ENCODE data around the gene NR3C2. TPM values are rescaled to one million over a fixed set of nuclear protein-coding genes. Genes with fewer than 3 reads are reported as not detected.

The NR3C2 gene
- total RNA-seq, 2 experiments from 2014 or later, result 6.1 to 6.4 TPM

DNA sequence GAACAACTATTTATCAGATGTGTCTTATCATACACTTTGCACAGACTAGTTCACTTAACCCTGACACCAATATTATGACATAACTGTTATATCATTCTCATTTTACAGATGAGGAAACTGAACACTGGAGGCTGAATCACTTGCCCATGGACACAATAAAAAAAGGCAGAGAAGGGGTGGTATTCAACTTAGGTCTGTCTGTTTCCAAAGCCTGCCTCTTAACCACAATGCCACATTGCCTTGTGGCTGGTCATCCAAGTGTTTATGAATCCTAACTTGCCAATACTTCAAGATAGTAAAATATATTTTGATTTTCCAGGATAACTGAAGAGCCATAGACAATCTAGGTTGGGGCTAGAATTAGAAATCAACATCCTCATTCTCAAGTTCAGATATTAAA is 327.8 kb downstream of the NR3C2 start:
- no peak for ATAC-seq
- Mint-ChIP-seq H3K27me3 (no peaks in the 10 kb centered on the region), H3K4me3 (no peak overlapping the region), H3K9me3 (no peaks in the 10 kb centered on the region), H3K27ac (no peak overlapping the region), H3K4me1 (ENCODE audit: low read depth) (peaks cover 42% of the 10 kb centered on the region), H3K36me3 (ENCODE audit: low read depth) (peaks cover 25% of the 10 kb centered on the region)
- CTCF ChIA-PET, result no interaction called here
- POLR2A ChIA-PET, result no interaction called here
- DNase-seq, result no peak
- no peak for TF ChIP-seq CTCF (IDR thresholded peaks at IDR 0.05)
- intact Hi-C loops (cut with micrococcal nuclease), result no loop called here

GRCh38 chr4:148112231-148112982 is 329.8 kb downstream of the NR3C2 start:
- ChIA-PET CTCF (interaction anchor here (0.6 kb wide), 1 partner anchor 99 kb away, joined by 3 read pairs; no protein-coding TSS in a partner anchor), POLR2A (no interaction called here)
- H3K4me3 Mint-ChIP-seq, result no peak overlapping the region
- peaks cover 35% of the 10 kb centered on the region for H3K4me1 Mint-ChIP-seq (ENCODE audit: low read depth)
- ATAC-seq (peak; percentile 71), DNase-seq (no peak)
- H3K36me3 Mint-ChIP-seq (ENCODE audit: low read depth), result peaks cover 28% of the 10 kb centered on the region
- intact Hi-C loops (cut with micrococcal nuclease), result no loop called here
- no peaks in the 10 kb centered on the region for H3K9me3 Mint-ChIP-seq
- TF ChIP-seq CTCF (IDR thresholded peaks at IDR 0.05), result no peak
- H3K27ac Mint-ChIP-seq, result peak overlapping the region; percentile 52
- H3K27me3 Mint-ChIP-seq, result no peaks in the 10 kb centered on the region

DNA sequence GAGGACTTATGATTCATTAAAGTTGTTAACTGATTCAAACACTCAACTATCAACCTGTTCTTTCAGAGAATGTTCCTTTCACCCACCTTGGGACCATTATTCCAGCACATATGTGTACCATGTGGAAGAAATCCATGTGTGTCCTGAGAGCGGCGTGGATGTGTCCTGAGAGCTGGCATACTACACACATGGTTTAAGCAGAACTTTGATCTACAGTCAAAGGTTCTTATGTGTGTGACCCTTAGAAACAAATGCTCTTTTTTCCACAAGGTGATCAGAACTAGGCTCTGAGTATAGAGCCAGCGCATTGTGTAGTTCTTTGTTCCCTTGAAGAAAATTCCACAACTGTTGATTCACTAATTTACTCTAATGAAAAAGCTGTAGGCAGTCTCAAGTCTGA is 332.0 kb downstream of the NR3C2 start:
- H3K27me3 Mint-ChIP-seq, result no peaks in the 10 kb centered on the region
- no peak overlapping the region for H3K27ac Mint-ChIP-seq
- ChIA-PET POLR2A (no interaction called here), CTCF (interaction anchor here (1.6 to 2.2 kb wide), 2 partner anchors 7 to 9 kb away, joined by 4 to 7 read pairs; no protein-coding TSS in a partner anchor)
- no peaks in the 10 kb centered on the region for H3K9me3 Mint-ChIP-seq
- H3K4me3 Mint-ChIP-seq, result no peak overlapping the region
- intact Hi-C loops (cut with micrococcal nuclease), result no loop called here
- TF ChIP-seq CTCF (IDR thresholded peaks at IDR 0.05), result no peak
- peaks cover 46% of the 10 kb centered on the region for H3K36me3 Mint-ChIP-seq (ENCODE audit: low read depth)
- no peak for DNase-seq
- ATAC-seq, result no peak
- H3K4me1 Mint-ChIP-seq (ENCODE audit: low read depth), result peaks cover 35% of the 10 kb centered on the region

GRCh38 chr4:148109216-148109615 is 333.0 kb downstream of the NR3C2 start:
- ATAC-seq, result no peak
- Mint-ChIP-seq H3K36me3 (ENCODE audit: low read depth) (peaks cover 45% of the 10 kb centered on the region), H3K27ac (no peak overlapping the region), H3K4me1 (ENCODE audit: low read depth) (peaks cover 42% of the 10 kb centered on the region), H3K9me3 (no peaks in the 10 kb centered on the region), H3K4me3 (no peak overlapping the region), H3K27me3 (no peaks in the 10 kb centered on the region)
- intact Hi-C loops (cut with micrococcal nuclease), result no loop called here
- no peak for TF ChIP-seq CTCF (IDR thresholded peaks at IDR 0.05)
- ChIA-PET CTCF (interaction anchor here (2.2 kb wide), 1 partner anchor 8 kb away, joined by 7 read pairs; no protein-coding TSS in a partner anchor), POLR2A (no interaction called here)
- no peak for DNase-seq

DNA sequence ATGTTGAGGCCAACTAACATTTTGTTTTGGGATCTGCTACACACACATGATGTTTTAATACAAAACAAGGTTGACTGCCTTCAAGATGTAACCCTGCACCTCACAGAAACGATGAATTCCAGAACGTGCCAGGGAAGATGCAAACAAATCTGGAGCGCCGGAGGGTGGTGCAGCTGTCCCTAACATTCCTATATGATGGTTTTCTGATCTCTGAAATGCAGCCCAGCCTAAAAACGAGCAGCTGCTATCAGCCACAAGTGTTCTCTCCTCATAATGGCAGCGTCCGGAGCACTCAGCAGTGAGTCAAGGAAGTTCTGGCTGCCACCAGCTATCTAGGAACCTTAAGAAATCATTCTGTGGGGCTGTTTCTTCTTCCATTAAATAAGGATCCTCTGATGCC is 333.4 kb downstream of the NR3C2 start:
- TF ChIP-seq CTCF (IDR thresholded peaks at IDR 0.05), result no peak
- POLR2A ChIA-PET, result no interaction called here
- ATAC-seq (no peak), DNase-seq (no peak)
- Mint-ChIP-seq H3K36me3 (ENCODE audit: low read depth) (peaks cover 44% of the 10 kb centered on the region), H3K27ac (no peak overlapping the region), H3K4me1 (ENCODE audit: low read depth) (peaks cover 45% of the 10 kb centered on the region), H3K9me3 (no peaks in the 10 kb centered on the region), H3K4me3 (no peak overlapping the region), H3K27me3 (no peaks in the 10 kb centered on the region)
- CTCF ChIA-PET, result interaction anchor here (2.2 kb wide), 1 partner anchor 9 kb away, joined by 7 read pairs; no protein-coding TSS in a partner anchor
- intact Hi-C loops (cut with micrococcal nuclease), result no loop called here
